ENCODE measurements around the gene APC.
A peak's percentile ranks its signal among the peaks of the same experiment; 100 is the strongest.

APC gene

GRCh38 chr5:112732131-112732530, 5.6 kb upstream of the APC start:
- no peak for DNase-seq (ENCODE audit: extremely low read depth, low read depth)
- no peak overlapping the region for H3K4me3 ChIP-seq (replicated peaks; ENCODE audit: low read depth, low read length)
- no peak for TF ChIP-seq CTCF (IDR thresholded peaks at IDR 0.05; ENCODE audit: low read depth, low read length, missing control alignments)

- TF ChIP-seq CTCF (IDR thresholded peaks at IDR 0.05; ENCODE audit: low read depth, low read length, missing control alignments), result no peak
- H3K4me3 ChIP-seq (replicated peaks; ENCODE audit: low read depth, low read length), result no peak overlapping the region
- no peak for DNase-seq (ENCODE audit: extremely low read depth, low read depth)
These were observed 4.1 kb upstream of the APC start for GRCh38 chr5:112733586-112733985.

- no peak for TF ChIP-seq CTCF (IDR thresholded peaks at IDR 0.05; ENCODE audit: low read depth, low read length, missing control alignments)
- no peak overlapping the region for H3K4me3 ChIP-seq (replicated peaks; ENCODE audit: low read depth, low read length)
These were observed 3.1 kb upstream of the APC start for GRCh38 chr5:112734597-112734996.

GRCh38 chr5:112735702-112736101, 2.0 kb upstream of the APC start:
- no peak for TF ChIP-seq CTCF (IDR thresholded peaks at IDR 0.05; ENCODE audit: low read depth, low read length, missing control alignments)
- H3K4me3 ChIP-seq (replicated peaks; ENCODE audit: low read depth, low read length), result no peak overlapping the region
- DNase-seq (ENCODE audit: extremely low read depth, low read depth), result no peak

More at GRCh38 chr5:112734597-112734996, 3.1 kb upstream of the APC start:
- DNase-seq (ENCODE audit: extremely low read depth, low read depth), result no peak

- no peak for TF ChIP-seq CTCF (IDR thresholded peaks at IDR 0.05; ENCODE audit: low read depth, low read length, missing control alignments)
- no peak for DNase-seq (ENCODE audit: extremely low read depth, low read depth)
- H3K4me3 ChIP-seq (replicated peaks; ENCODE audit: low read depth, low read length), result peak overlapping the region; percentile 62
These were observed 619 bp upstream of the APC start for GRCh38 chr5:112737070-112737462.

GRCh38 chr5:112738191-112738560, 491 bp downstream of the APC start:
- TF ChIP-seq CTCF (IDR thresholded peaks at IDR 0.05; ENCODE audit: low read depth, low read length, missing control alignments), result no peak
- H3K4me3 ChIP-seq (replicated peaks; ENCODE audit: low read depth, low read length), result peak overlapping the region; percentile 62
- DNase-seq (ENCODE audit: extremely low read depth, low read depth), result no peak

GRCh38 chr5:112742424-112742823, 4.7 kb downstream of the APC start:
- no peak for TF ChIP-seq CTCF (IDR thresholded peaks at IDR 0.05; ENCODE audit: low read depth, low read length, missing control alignments)
- no peak for DNase-seq (ENCODE audit: extremely low read depth, low read depth)
- no peak overlapping the region for H3K4me3 ChIP-seq (replicated peaks; ENCODE audit: low read depth, low read length)

All from HFF-Myc (cell line).